HG02840 (cell line): Measurements from ENCODE around the gene CENPX.

Experiments used
- ATAC-seq: cut with Tn5 transposase; IDR thresholded peaks from one replicate; pipeline ENCODE4 v1.9.1; 2021; ENCODE audit warnings: mild to moderate bottlenecking, moderate library complexity, moderate number of reproducible peaks; ENCODE audit not compliant: unreplicated experiment, low FRiP score

Gene CENPX

DNA sequence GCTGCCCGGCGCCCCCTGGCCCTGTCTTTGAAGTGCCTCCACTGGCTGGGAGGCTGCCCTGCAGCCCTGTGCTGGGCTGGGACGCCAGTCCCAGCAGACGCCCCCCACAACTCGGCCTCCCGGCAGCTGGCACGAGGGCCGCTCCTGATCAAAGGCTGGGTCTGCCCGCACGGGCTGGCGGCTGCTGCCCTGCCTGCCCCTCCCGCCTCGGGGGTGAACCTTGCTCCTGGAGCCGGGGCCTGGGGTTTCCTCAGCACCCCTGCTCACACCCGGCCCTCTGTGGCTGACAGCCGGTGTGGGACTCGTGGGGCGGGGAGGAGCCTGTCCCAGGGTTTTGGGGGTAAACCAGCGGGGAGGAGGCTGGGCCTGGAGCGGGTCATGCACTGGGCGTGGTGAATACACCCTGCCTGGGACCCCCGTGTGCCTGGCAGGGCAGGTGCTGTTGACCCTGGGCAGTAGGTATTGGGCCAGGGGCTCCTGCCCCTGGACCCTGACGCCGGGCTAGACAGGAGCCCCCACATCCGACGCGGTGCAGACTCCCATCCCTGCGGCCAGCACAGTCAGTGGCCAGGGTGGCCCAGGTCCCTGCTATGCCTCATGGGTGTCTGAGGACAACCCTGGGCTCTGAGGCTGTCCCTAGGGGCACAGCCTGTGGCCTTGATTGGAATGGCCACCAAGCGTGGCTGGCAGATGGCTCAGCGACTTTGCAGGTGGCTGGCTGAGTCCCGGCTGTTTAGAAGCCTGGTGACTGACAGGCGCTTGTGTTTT lies 21.7 kb downstream of the CENPX start:
- no peak for ATAC-seq

DNA sequence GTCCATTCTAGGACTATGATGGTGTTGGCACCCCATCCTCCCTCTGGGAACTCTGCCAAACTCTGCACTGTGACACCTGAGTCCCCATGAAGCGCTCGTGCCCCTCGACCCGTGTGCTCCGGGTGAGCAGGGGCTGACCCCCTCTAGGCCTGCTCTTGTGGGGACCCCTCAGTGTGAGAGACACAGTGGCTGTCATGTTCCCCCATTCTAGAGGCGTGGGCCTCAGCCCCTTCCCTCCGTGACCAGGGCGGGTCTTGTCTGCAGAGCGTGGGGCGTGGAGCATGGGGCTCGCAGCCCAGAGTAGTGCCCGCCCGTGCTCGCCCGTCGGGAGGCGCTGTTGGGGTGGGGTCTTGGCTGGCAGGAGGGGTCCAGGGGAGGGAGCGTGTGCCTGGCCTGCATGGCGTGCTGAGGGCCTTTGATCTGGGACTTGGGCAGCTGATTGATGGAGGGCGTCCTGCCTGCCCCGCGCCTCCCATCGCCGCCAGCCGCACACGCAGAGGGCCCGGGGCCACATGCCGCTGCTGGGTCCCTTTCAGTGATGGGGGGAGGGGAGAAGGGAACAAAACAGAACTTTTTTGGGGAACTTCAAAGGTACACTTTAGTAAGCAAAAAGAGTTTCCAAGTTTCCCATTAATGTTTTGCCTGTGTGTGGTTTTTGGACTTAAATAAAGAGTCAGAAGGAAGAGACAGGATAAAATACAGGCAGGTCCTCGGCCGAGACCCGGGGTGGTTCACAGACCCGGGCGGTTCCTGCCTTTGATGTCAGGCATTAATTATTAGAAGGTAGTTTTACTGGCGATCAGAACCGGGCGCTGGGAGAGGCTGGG lies 22.5 kb downstream of the CENPX start:
- ATAC-seq: no peak

- ATAC-seq: no peak
These were observed 23.1 kb downstream of the CENPX start for GRCh38 chr17:81999587-81999975.

DNA sequence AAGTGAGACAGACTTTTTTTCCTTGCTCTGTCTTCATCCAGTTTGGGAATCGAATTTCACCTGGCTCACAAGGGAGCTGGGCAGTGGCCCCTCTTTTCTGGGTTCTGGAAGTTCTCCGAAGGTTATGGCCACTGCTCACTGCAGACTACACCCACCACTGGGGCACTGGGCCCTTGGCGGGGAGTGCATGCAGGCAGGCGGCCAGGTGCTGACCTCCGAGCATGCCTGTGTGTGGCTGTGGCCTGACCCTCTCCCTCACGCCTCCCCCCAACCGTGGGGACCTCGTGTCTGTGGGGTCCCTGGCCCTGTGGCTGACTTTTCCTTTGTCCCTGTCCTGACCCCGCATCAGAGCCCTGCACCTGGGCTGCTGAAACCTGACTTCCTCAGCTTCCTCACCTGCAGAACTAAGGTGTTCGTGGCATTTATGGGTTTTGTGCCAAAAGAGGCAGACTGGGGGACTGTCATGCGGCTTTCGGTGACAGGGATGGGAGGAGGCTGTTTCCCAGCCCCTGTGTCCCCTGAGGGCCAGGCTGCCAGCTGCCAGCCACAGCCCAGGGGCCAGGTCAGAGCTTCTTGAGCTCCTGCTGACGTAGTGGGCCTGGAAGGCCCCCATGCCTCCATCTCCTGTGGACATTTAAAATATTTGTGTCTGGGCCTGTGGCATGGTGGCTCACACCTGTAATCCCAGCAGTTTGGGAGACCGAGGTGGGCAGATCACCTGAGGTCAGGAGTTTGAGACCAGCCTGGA lies 23.8 kb downstream of the CENPX start:
- ATAC-seq: no peak

DNA sequence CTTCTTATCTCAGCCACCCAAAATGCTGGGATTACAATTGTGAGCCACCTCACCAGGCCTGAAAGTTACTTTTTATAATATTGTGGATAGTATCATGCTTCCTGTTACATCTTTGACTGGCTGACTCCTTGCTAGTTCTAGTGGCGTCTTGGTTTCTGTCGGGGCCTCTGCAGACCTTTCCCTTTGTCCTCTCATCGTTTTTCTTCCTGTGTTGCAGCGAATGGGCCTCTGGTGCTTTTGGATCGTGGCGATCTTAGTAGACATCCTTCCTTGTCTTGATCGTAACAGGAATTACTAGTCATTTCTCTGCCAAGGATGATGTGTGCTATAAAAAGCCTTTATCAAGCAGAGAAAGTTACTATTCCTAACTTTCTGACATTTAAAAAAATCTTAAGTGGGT lies 24.5 kb downstream of the CENPX start:
- no peak for ATAC-seq

DNA sequence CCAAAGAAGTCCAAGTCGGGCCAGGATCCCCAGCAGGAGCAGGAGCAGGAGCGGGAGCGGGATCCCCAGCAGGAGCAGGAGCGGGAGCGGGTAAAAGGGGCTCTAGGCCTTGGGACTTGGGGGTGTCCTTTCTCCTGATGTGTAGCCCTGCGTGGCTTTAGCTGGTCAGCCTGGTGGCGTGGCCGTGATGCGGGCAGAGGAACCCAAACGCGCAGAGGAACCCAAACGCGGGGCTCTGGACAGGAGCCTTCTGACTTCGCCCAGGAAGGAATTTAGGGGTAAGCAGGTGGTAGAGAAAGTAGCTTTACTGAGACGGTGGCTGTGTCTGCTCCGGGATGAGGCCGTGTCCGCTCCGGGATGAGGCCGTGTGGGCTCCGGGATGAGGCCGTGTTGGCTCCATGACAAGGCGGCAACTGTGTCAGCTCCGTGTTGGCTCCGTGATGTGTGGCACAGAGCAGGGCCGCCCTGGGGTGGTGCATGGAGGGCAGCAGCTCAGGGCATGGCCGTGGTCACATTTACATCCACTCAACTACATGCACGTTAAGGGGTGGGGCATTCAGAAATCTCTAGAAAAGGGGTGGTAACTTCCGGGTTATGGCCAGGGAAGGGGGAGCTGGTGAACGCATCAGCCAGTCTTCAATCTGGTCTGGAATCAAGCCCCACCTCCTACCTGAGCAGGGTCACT lies 25.8 kb downstream of the CENPX start:
- ATAC-seq: no peak

DNA sequence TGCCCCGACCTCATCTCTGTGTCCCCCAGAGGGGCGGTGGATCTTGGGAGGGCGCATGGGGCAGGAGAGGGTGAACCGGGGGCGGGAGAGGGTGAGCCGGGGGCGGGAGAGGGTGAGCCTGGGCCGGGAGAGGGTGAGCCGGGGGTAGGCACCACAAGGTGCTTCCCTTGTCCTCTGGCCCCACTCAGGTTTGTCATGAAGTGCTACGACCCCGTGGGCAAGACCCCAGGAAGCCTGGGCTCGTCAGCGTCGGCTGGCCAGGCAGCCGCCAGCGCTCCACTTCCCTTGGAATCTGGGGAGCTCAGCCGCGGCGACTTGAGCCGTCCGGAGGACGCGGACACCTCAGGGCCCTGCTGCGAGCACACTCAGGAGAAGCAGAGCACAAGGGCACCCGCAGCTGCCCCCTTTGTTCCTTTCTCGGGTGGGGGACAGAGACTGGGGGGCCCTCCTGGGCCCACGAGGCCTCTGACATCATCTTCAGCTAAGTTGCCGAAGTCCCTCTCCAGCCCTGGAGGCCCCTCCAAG lies 26.4 kb downstream of the CENPX start:
- no peak for ATAC-seq

DNA sequence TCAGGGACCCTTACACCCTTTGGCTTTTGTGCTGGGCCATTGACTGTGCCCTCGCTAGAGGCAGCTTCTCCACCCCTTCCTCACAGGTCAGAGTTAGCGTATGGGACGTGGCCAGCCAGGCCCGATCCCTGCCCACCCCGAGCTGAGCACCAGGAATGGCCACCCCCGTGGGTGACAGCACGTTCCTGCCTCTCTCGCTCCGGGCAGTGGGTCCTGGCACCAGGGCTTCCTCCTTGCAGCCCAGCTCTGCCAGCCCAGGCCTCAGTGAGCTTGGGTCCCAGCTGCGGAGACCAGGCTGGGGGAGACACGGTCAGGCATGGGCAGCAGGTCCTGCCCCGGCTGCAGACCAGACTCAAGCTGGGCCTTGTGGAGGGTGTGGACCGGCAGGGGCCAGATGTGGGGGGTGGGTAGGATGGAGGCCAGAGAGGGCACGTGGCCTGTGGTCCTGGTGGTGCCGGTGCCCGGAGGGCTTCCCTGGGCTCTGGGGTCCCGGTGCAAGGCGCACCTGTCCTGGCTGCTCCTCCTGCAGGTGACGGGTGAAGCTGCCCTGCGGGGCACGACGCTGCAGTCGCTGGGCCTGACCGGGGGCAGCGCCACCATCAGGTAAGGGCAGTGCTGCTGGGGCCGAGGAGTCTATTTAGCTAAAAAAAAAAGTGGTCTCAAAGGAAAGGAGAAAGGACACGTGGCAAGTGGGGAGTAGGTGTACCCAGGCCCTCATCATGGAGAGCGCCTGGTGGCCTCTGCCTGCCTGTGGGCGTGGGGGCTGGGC lies 27.0 kb downstream of the CENPX start:
- no peak for ATAC-seq

DNA sequence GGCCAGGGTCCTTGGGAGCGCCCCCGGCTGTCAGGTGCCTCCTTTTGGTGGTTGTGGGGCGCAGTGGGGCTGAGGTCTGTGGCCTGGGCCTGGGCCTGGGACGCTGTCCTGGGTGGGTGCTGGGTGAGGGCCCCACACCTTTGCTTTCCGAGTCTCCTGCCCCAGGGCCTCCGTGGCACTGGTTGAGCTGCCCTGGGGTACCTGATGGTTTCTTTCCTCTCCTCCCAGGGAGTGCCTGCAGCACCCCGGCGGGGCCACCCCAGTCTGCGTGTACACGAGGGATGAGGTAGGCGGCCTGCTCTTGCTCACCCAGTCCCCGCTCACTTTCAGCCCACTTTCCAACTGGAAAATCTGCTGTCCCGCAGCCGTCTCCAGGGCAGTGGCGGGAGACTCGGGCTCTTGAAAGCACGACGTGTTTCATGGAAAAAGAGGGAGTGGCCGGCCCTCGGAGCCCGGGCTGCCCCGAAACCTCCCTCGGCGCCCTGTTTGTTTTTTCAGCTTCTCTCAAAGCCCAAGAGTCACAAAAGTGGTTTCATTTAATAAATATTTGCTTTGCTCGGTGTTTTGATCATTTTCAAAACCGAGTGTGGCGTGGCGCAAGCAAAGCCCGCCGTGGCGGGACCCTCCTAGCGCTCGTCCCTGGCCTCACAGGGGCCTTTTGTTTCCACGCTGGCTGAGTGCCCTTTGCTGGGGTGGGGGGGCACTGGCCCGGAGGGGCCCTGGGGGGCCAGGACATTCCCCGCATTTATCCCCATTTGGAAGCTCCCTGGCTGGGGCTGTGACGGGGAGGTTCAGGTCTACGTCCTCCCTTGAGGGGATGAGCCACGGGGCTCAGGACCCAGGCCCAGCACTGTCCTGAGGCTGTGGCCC lies 27.9 kb downstream of the CENPX start:
- no peak for ATAC-seq

DNA sequence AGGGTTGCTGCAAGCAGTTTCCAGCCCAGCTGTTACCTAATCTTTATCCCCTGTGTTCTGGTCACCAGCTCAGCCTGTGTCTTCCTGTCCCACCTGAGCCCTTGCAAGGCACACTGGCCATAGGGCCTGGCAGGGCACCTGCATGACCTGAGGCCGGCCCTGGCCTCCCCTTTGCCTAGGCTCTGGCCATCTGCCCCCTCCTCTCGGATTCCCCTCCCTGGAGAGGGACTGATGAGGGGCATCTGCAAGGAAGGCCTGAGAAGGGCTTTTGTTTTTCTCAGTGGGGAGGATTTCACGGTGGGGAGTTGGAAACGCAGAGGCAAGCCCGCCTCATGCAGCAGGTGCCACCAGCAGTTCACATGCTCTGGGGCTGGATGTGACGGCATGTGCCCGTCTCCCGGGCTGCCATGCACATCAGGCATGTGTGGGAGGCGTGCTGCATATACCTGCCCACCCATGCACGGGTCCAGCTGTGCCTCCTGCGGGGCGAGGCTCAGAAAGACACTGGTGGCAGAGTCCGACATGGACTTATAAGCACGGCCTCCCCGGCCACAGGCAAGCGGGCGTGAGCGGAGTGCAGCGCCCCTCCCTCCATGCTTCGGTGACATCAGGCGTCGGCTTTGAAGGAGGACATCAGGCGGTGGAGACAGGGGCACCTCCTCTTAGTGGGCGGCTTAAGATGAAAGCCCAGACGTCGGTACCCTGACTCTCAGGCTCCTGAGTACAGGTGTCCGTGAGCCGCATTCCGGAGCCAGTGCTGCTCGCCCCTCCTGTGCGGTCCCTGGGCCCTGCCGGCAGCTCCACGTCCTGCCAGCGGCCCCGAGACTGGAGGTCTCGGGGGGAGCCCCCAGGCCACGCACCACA lies 28.7 kb downstream of the CENPX start:
- no peak for ATAC-seq

DNA sequence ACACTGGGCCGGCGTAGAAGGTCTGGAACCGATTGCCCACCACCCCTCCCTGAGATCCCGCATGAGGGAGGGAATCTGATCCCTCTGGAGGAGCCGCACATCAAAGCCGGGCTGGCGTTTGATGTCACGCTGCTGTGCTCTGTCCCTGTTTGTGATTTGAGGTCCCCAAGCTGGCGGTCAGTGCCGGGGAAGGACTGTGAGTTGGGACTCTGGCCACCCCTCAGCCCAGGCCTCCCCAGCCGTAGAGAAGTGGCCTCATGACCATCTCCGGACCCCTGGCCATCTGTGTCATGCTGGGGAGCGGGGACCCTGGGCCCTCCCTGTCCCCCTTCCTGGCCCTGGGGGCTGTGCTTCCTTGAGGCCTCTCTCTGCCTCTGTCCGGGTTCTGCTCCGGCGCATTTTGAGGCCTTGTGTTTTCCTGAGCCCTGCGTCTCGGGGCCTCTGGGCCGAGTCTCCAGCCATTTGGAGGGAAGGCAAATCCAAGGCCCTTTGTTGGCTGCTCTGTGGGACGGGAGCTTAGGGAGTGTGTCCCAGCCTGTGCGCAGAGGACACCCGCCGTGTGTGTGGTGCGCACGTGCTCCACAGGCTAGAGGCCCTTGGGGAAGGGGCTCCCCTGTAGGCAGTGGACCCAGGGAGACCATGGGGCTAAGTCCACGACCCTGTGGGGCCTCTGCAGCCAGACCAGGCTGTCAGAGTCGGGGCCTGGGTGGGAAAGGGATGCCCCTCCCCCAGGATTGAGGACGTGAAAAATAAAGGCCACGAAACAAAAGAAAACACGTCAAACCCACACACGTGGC lies 30.2 kb downstream of the CENPX start:
- ATAC-seq: no peak

- ATAC-seq: no peak
These were observed 30.9 kb downstream of the CENPX start for GRCh38 chr17:81991684-81992305.

GRCh38 chr17:81990836-81991683 lies 31.6 kb downstream of the CENPX start:
- ATAC-seq: no peak

GRCh38 chr17:81987161-81987770 lies 35.4 kb downstream of the CENPX start:
- ATAC-seq: no peak

DNA sequence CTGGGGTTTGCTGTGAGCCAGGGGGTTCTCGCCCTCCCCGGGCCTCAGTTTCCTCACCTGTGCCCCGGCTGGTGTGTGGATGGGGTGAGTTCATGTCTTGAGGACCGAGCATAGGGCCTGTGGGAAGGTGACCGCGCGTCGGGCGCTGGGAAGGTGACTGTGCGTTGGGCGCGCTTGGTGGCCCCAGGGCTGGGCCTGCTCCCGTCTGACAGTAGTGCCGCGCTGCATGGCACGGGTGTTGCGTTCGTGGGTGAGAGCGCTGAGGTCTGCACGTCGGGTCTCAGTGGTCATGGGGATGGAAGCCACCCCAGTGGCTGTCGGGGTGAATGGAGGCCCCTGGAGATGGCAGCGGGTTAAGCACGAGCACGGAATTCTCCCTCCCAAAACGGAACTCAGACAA lies 36.1 kb downstream of the CENPX start:
- no peak for ATAC-seq
